D721Med (cell line): Measurements from ENCODE around the gene DUSP8.
"Not testable (repeated sequence)": the region's sequence is repeated elsewhere in the genome, so short reads cannot be mapped to it uniquely, and the experiment has no call there.

Experiments used
- DNase-seq: peaks from one replicate; pipeline ENCODE4 v3.0.0; 2011; ENCODE audit warnings: low spot score; ENCODE audit not compliant: insufficient read length
- FAIRE-seq: peaks from 2 replicates; lab custom pipeline; 2011; peaks lifted over from hg19 to GRCh38; lab: Jason Lieb, UNC
- TF ChIP-seq, protein P1 (sequence below): IDR thresholded peaks from 2 replicates; pipeline ENCODE4 v1.5.1; 2012; ENCODE audit warnings: mild to moderate bottlenecking, control low read depth; ENCODE audit not compliant: insufficient read depth; ENCODE audit errors: missing control alignments

The DUSP8 gene, protein sequence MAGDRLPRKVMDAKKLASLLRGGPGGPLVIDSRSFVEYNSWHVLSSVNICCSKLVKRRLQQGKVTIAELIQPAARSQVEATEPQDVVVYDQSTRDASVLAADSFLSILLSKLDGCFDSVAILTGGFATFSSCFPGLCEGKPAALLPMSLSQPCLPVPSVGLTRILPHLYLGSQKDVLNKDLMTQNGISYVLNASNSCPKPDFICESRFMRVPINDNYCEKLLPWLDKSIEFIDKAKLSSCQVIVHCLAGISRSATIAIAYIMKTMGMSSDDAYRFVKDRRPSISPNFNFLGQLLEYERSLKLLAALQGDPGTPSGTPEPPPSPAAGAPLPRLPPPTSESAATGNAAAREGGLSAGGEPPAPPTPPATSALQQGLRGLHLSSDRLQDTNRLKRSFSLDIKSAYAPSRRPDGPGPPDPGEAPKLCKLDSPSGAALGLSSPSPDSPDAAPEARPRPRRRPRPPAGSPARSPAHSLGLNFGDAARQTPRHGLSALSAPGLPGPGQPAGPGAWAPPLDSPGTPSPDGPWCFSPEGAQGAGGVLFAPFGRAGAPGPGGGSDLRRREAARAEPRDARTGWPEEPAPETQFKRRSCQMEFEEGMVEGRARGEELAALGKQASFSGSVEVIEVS

DNA sequence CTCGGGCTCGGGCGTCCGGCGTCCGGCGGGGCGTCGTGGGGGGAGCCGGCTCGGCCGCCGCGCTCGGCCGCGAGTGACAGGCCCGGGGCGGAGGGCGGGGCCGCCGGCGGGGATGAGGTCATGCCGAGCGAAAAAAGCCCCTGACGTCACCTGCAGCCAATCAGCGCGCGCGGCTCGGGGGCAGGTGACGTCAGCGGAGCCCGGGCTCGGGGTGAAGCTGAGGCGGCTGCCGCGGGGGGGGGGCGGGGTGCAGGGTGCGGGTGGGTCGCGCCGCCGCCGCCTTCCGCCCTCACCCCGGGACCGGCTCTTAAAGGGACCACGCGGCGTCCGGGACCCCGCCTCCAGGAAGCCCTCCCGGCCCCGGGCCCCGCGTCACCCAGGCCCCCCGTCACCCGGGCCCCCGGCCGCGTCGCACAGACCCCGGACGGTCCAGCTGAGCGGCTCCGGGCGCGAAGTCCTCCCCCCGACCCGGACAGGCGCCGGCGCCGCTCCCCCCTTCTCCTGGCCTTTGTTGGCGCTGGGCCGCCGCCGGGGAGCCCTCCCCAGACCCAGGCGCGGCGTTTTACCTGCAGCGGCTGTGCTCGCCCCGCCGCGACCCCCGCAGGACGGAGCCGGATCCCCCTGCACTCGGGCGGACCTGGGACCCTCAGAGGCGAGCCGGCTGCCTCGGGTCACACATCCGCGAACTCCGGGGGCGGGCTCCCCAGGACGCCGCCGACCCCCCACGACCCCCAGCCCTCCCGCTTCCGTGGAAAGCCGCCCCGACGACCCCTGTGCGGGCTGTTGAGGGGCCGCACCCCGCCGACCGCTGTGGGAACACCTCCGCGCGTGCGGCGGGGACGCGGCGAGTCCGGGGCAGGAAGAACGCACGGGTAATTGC is at the start of gene DUSP8:
TSS of gene DUSP8 (minus strand) at position 75 of the 880 bp plus-strand sequence. CDS start 6,445 bp downstream, outside the sequence.
- TF ChIP-seq, protein P1, sequence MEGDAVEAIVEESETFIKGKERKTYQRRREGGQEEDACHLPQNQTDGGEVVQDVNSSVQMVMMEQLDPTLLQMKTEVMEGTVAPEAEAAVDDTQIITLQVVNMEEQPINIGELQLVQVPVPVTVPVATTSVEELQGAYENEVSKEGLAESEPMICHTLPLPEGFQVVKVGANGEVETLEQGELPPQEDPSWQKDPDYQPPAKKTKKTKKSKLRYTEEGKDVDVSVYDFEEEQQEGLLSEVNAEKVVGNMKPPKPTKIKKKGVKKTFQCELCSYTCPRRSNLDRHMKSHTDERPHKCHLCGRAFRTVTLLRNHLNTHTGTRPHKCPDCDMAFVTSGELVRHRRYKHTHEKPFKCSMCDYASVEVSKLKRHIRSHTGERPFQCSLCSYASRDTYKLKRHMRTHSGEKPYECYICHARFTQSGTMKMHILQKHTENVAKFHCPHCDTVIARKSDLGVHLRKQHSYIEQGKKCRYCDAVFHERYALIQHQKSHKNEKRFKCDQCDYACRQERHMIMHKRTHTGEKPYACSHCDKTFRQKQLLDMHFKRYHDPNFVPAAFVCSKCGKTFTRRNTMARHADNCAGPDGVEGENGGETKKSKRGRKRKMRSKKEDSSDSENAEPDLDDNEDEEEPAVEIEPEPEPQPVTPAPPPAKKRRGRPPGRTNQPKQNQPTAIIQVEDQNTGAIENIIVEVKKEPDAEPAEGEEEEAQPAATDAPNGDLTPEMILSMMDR, result no peak
- FAIRE-seq, result no peak
- peak; percentile 70 for DNase-seq

DNA sequence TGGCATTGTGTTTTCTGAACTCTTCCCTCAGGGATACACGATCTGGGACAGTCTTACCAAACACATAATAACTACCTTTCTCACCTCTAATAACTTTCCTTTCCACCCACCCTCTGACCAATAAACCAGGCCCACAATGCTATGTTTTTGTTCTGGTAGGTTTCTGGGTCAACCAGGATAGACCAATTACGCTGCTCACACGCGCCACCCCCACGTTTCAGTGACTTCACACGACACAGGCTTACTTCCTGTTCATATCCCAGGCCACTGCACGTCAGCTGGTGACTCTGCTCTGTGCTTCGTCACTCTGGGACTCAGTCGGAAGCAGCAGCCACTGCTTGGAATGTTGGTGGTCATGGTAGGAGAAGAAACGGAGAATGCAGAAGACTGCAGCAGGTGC is 47.4 kb upstream of the DUSP8 start:
- DNase-seq (no peak), FAIRE-seq (no peak)
- TF ChIP-seq, protein P1, result no peak

DNA sequence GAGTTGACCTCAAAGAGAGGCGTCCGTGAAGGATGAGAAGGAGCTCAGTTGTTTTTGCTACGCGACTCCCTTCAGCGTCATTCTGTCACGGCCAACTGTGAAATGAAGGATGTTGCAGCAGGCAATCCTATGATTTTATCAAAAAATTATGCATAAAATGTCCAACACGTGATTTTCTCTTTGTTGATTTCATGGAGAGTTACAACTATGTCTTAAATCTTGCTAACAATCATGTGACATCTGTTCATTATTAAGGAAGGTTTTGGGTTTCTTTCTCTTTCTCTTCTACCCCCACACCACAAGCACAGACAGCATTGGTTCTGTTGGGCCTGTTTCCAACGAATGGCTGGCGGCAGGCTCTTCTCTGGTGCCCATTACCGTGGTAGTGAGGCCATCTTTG is 46.2 kb upstream of the DUSP8 start:
- FAIRE-seq (no peak), DNase-seq (no peak)
- TF ChIP-seq, protein P1, result no peak

DNA sequence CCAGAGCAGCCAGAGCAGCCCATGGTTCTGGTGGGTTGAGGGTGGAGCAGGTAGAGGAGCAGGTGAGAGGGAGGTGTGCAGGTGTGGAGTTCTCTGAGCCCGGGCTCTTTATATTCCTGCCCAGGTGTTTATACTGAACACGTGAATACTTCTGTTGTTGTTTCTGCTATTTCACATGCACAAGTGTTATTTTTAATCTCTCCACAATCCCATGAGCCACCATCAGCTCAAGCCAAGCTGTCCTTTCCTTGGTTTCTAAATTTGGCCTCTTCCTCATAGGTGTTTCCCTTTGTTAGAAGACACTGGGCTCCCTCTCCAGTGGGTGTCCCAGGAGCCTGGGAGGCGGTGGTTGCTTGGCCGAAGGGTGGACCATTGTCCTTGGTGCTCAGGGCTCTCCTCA is 36.3 kb upstream of the DUSP8 start, which contains the start of gene KRTAP5-3:
TSS of gene KRTAP5-3 (minus strand) at position 101 of the 400 bp plus-strand sequence. CDS start at position 23, 78 bp downstream.
- TF ChIP-seq, protein P1, result no peak
- FAIRE-seq, result no peak
- DNase-seq, result no peak

DNA sequence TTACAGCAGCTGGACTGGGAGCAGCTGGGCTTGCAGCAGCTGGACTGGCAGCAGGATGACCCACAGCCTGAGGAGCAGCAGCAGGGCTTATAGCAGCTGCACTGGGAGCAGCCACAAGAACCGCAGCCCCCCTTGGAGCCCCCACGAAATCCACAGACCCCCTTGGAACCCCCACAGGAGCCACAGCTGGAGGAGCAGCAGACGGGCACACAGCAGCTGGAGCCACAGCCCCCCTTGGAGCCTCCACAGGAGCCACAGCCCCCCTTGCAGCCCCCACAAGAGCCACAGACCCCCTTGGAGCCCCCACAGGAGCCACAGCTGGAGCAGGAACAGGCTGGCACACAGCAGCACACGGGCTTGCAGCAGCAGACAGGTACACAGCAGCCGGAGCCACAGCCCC is 35.8 kb upstream of the DUSP8 start:
- not testable (repeated sequence) for DNase-seq, FAIRE-seq

DNA sequence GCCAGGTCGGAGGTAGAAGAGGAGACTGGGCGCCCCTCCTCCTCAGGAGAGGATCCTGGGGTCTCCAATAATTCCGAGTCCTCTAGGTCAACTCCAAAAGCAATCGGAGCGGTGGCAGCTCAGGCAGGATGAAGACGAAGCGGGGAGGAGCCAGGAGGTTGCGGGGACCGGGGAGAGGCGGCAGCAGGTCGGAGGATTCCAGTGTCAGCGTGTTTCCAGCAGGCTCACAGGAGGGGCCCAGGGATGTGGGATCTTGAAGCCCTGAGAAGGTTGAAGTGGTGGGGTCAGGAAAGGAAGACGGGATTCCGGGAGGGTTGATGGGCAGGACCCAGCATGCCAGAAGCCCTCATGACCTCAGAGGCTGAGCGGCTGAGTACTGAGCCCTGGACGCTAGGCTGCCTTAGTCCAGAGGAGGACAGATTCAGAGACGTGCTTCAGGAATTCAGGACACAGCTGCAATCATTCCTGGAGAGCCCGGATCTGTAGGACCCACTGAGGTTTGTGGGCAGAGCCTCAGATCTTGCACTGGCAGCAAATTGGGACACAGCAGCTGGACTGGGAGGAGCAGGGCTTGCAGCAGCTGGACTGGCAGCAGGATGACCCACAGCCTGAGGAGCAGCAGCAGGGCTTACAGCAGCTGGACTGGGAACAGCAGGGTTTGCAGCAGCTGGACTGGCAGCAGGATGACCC is 35.2 kb upstream of the DUSP8 start:
- not testable (repeated sequence) for FAIRE-seq, DNase-seq

DNA sequence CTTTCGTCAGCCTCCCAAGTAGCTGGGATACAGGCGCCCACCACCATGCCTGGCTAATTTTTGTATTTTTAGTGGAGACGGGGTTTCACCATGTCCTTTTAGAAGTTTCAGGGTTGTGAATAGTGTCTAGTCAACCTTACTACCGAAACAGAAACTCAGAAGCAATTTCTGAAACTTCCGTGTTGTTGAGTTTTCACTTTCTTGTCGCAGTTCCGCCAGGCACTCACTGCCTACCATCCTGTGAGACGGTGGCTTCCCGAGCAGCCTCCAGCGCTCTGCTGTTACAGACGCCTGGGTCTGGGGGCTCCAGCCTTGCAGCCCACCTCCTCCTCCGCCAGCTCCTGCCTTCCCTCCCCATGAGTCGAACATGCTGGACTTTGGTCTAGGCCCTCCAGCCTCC is 33.9 kb upstream of the DUSP8 start:
- not testable (repeated sequence) for DNase-seq, FAIRE-seq

DNA sequence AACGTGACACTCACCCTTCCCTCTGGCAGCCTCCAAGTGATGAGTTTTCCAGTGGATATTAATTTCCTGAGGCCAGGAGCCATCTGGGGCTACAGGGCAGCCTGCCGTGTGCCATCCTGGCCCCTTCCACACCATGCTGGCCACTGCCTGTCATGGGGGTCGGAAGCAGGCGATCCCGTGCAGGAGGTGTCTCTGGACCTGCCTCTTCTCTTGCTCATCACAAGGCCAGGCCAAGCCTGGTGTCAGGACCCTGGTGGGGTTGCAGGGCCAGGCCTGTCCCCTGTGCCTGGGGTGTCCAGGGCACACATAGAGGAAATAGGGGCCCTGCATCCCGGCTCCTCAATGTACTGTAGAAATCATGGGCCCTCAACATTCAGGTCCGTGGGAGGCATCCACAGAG is 32.6 kb upstream of the DUSP8 start:
- TF ChIP-seq, protein P1, result no peak

More for the DNA sequence above, 32.6 kb upstream of the DUSP8 start:
- DNase-seq (no peak), FAIRE-seq (no peak)
